PFSK-1 (cell line): Measurements from ENCODE around the gene SH3BGRL2.

Experiments used
- TAF1 ChIP-seq: IDR thresholded peaks from 2 replicates; pipeline ENCODE4 v1.6.1; 2012; ENCODE audit warnings: low read length, control low read depth, borderline replicate concordance; ENCODE audit not compliant: insufficient read depth
- TF ChIP-seq, protein P1 (sequence below), 2 experiments: IDR thresholded peaks; 2 replicates each; pipeline versions ENCODE4 v1.6.1 to v1.8.0; 2011 to 2012; ENCODE audit warnings: low read depth in 2 of 2, low read length in 2 of 2, control low read depth in 1 of 2, inconsistent platforms in 1 of 2, mild to moderate bottlenecking in 1 of 2, moderate library complexity in 1 of 2; ENCODE audit not compliant: insufficient read depth in 1 of 2

DNA sequence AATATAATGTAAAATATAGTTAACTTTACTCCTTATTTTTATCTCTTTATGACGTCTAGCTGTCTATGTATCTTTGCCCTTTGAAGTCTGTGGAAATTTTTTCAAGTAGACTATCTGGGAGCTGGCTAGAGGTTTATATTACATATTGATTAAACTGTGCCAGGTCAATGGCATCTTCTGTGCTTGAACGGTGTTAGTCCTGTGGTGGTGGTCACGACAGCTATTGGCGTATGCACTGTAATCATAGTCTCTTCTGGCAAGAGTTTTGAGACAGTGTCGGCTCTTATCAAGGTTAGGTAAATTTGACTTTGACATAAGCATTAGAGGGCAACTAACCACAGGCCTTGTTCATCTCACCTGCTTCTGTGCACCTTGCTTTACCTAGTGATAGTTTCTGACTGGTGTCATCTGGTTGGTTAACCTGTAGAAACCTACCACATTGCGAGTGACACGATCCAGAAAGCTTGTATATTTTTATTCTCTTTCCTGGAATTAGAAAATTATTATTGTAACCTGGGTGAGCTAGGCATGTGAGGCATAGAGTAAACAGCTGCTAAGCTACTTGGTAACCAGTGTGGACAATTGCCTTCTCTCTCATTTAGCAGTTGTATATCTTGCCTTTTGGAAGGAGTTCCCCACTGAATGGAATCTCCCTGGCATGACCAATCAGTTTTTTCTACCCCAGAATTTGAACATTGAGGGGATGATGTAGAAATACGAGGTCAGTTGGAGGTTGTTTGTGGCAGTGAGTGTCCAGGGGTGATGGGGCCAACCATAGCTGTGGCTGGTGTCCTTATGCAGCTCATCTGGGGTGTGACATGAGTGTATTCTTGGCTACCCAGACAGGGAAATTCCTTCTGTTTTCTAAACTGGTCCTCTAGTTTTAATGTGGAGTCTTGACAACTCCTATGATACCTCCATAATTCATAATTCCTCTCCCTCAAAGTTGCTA lies 45.9 kb downstream of the SH3BGRL2 start:
- TF ChIP-seq, protein P1, sequence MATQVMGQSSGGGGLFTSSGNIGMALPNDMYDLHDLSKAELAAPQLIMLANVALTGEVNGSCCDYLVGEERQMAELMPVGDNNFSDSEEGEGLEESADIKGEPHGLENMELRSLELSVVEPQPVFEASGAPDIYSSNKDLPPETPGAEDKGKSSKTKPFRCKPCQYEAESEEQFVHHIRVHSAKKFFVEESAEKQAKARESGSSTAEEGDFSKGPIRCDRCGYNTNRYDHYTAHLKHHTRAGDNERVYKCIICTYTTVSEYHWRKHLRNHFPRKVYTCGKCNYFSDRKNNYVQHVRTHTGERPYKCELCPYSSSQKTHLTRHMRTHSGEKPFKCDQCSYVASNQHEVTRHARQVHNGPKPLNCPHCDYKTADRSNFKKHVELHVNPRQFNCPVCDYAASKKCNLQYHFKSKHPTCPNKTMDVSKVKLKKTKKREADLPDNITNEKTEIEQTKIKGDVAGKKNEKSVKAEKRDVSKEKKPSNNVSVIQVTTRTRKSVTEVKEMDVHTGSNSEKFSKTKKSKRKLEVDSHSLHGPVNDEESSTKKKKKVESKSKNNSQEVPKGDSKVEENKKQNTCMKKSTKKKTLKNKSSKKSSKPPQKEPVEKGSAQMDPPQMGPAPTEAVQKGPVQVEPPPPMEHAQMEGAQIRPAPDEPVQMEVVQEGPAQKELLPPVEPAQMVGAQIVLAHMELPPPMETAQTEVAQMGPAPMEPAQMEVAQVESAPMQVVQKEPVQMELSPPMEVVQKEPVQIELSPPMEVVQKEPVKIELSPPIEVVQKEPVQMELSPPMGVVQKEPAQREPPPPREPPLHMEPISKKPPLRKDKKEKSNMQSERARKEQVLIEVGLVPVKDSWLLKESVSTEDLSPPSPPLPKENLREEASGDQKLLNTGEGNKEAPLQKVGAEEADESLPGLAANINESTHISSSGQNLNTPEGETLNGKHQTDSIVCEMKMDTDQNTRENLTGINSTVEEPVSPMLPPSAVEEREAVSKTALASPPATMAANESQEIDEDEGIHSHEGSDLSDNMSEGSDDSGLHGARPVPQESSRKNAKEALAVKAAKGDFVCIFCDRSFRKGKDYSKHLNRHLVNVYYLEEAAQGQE (IDR thresholded peaks at IDR 0.05; ENCODE audit: insufficient read depth in 1 of 2, low read depth in 2 of 2, low read length in 2 of 2): no peak
- TF ChIP-seq TAF1: no peak
